KMS-11 (cell line): ENCODE measurements around the gene GATA3.

Experiments used
- H2AFZ ChIP-seq: fragments of 200-600 bp; sonication (generic); 2 replicates; pipeline ENCODE4 v1.6.1; 2016; ENCODE audit warnings: antibody characterized with exemption, mixed run types, low read depth
- H3K27ac ChIP-seq: fragments of 200-600 bp; sonication (generic); 2 replicates; pipeline ENCODE4 v1.6.1; 2016; ENCODE audit warnings: mild to moderate bottlenecking, mixed run types
- H3K27me3 ChIP-seq: fragments of 200-600 bp; sonication (generic); 2 replicates; pipeline ENCODE4 v1.6.1; 2017; ENCODE audit warnings: mild to moderate bottlenecking, low read depth, mixed run types, moderate library complexity; ENCODE audit not compliant: insufficient read depth
- H3K36me3 ChIP-seq: fragments of 200-600 bp; sonication (generic); 2 replicates; pipeline ENCODE4 v1.6.1; 2017; ENCODE audit warnings: mild to moderate bottlenecking, mixed run types; ENCODE audit not compliant: insufficient read depth
- H3K4me1 ChIP-seq: fragments of 200-600 bp; sonication (generic); 2 replicates; pipeline ENCODE4 v1.6.1; 2016; ENCODE audit warnings: mild to moderate bottlenecking, low read depth, mixed run types; ENCODE audit not compliant: poor library complexity, severe bottlenecking
- H3K4me2 ChIP-seq: fragments of 200-600 bp; sonication (generic); 2 replicates; pipeline ENCODE4 v1.7.0; 2016; ENCODE audit warnings: mild to moderate bottlenecking, mixed run types
- H3K4me3 ChIP-seq: fragments of 200-600 bp; sonication (generic); IDR thresholded peaks from 2 replicates; pipeline ENCODE4 v1.6.1; 2017; ENCODE audit warnings: low read depth, low read length, mixed read lengths; ENCODE audit not compliant: insufficient read depth
- H3K79me2 ChIP-seq: fragments of 200-600 bp; sonication (generic); 2 replicates; pipeline ENCODE4 v1.6.1; 2016; ENCODE audit warnings: low read depth, mixed run types; ENCODE audit not compliant: insufficient read depth
- H3K9ac ChIP-seq: fragments of 200-600 bp; sonication (generic); 2 replicates; pipeline ENCODE4 v1.6.1; 2016; ENCODE audit warnings: mild to moderate bottlenecking, mixed run types
- H4K20me1 ChIP-seq: fragments of 200-600 bp; sonication (generic); 2 replicates; pipeline ENCODE4 v1.6.1; 2016; ENCODE audit warnings: mild to moderate bottlenecking, mixed run types; ENCODE audit not compliant: insufficient read depth
- CTCF ChIP-seq: fragments of 200-600 bp; sonication (generic); conservative IDR thresholded peaks from 2 replicates; pipeline ENCODE4 v1.6.1; 2017; ENCODE audit warnings: low read depth, mild to moderate bottlenecking, antibody characterized with exemption, low read length, moderate library complexity, mixed read lengths

The GATA3 gene

DNA sequence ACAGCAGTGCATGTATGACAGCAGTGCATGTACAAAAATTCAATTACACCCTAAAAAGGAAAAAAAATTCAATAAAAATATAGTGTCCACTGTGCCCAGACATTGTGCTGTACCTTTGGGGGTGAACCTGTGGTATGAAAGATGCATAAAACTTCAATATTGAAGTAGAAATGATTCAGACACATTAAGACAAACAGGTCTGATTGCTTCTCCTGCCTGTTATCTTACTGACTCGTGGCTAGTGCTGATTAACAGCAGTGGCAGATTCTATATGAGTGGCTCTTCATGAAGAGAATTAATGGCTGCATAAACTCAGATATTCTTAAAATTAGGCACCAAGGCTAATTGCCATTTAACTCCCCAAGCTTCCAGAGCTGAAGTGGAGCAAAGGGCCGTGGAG lies 37.9 kb downstream of the GATA3 start:
- no peaks in the 10 kb centered on the region for H3K27me3 ChIP-seq
- no peak overlapping the region for H3K9ac ChIP-seq
- H4K20me1 ChIP-seq: no peaks in the 10 kb centered on the region
- H3K4me3 ChIP-seq: no peak overlapping the region
- H3K36me3 ChIP-seq: no peaks in the 10 kb centered on the region
- H3K4me2 ChIP-seq: no peak overlapping the region
- H3K79me2 ChIP-seq: no peaks in the 10 kb centered on the region
- no peak overlapping the region for H3K27ac ChIP-seq
- TF ChIP-seq CTCF: no peak
- no peak overlapping the region for H2AFZ ChIP-seq
- H3K4me1 ChIP-seq: no peaks in the 10 kb centered on the region

DNA sequence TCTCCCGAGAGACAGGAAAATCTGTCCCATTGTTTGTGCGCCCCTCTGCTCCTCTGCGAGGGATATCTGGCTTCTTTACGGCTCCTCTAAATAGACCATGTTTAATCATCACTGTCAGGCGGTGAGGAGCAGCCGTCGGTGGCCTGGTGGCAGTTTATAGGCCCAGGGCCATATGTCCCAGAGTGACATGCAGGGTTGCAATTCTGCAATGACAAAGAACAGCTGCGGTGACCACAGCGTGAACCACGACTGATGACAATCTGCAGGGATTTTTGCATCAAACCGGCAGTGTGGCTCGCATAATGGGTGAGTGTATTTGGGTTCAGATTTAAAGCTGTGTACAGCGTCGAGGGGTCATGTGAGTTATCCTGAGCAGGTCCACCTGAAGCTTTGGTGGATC lies 41.5 kb downstream of the GATA3 start:
- H3K4me1 ChIP-seq: no peaks in the 10 kb centered on the region

DNA sequence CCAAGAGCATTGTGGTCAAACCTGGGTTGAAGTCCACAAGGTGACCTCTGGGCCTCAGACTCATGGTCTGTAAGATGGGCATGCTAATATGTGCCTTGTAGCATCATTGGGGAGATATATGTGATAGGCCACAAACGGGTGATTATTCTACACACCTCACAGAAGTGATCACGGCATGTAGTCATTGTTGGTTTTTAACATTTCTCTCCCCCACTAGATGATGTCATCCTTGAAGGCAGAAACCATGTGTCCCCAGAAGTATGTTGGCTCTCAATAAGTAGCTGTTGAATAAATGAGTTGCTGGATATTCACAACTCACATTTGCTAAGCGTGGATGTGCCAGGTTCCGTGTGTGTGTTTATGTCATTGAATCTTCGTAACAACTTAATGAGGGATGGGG lies 42.4 kb downstream of the GATA3 start:
- Histone ChIP-seq H3K4me1 (no peaks in the 10 kb centered on the region), H3K79me2 (no peaks in the 10 kb centered on the region), H3K4me2 (no peak overlapping the region), H3K9ac (no peak overlapping the region), H4K20me1 (no peaks in the 10 kb centered on the region), H3K4me3 (no peak overlapping the region), H3K27me3 (no peaks in the 10 kb centered on the region), H3K27ac (no peak overlapping the region), H3K36me3 (no peaks in the 10 kb centered on the region), H2AFZ (no peak overlapping the region)
- no peak for TF ChIP-seq CTCF

More for the DNA sequence above, 41.5 kb downstream of the GATA3 start:
- TF ChIP-seq CTCF: no peak
- no peaks in the 10 kb centered on the region for H4K20me1 ChIP-seq
- H3K36me3 ChIP-seq: no peaks in the 10 kb centered on the region
- H3K79me2 ChIP-seq: no peaks in the 10 kb centered on the region
- H3K27ac ChIP-seq: no peak overlapping the region
- no peak overlapping the region for H2AFZ ChIP-seq
- H3K9ac ChIP-seq: no peak overlapping the region
- no peak overlapping the region for H3K4me3 ChIP-seq
- no peaks in the 10 kb centered on the region for H3K27me3 ChIP-seq
- H3K4me2 ChIP-seq: no peak overlapping the region

- H3K9ac ChIP-seq: no peak overlapping the region
- no peak overlapping the region for H3K27ac ChIP-seq
- no peaks in the 10 kb centered on the region for H3K27me3 ChIP-seq
- no peaks in the 10 kb centered on the region for H4K20me1 ChIP-seq
- no peaks in the 10 kb centered on the region for H3K36me3 ChIP-seq
- no peak overlapping the region for H2AFZ ChIP-seq
- no peak overlapping the region for H3K4me3 ChIP-seq
- no peak overlapping the region for H3K4me2 ChIP-seq
- H3K4me1 ChIP-seq: no peaks in the 10 kb centered on the region
- no peaks in the 10 kb centered on the region for H3K79me2 ChIP-seq
- no peak for TF ChIP-seq CTCF
Measured at GRCh38 chr10:8100366-8100765, 45.9 kb downstream of the GATA3 start.
